H9 (cell line): ENCODE data around the gene SPAG7. TPM values are rescaled to one million over a fixed set of nuclear protein-coding genes. Genes with fewer than 3 reads are reported as not detected.
A peak's percentile ranks its signal among the peaks of the same experiment; 100 is the strongest.

Experiments used
- DNase-seq: peaks from one replicate; pipeline ENCODE4 v3.0.0-alpha.2; 2017
- H2AFZ ChIP-seq: one replicate; pipeline ENCODE4 v1.6.1; 2013; ENCODE audit warnings: mild to moderate bottlenecking, low read length, control low read depth, moderate library complexity
- H2AK5ac ChIP-seq: 2 replicates; pipeline ENCODE4 v1.6.1; 2013; ENCODE audit warnings: low read length, control low read depth, mixed read lengths; ENCODE audit not compliant: insufficient read length
- H2BK120ac ChIP-seq: one replicate; pipeline ENCODE4 v1.6.1; 2013; ENCODE audit warnings: low read depth, mild to moderate bottlenecking, low read length, control low read depth, inconsistent platforms; ENCODE audit not compliant: poor library complexity, severe bottlenecking
- H2BK12ac ChIP-seq: 2 replicates; pipeline ENCODE4 v1.6.1; 2013; ENCODE audit warnings: low read length, control low read depth, mixed read lengths, low read depth; ENCODE audit not compliant: insufficient read length
- H2BK15ac ChIP-seq: 2 replicates; pipeline ENCODE4 v1.6.1; 2013; ENCODE audit warnings: low read depth, low read length, control low read depth
- H2BK20ac ChIP-seq: one replicate; pipeline ENCODE4 v1.6.1; 2013; ENCODE audit warnings: low read depth, mild to moderate bottlenecking, low read length, control low read depth, inconsistent platforms; ENCODE audit not compliant: poor library complexity, severe bottlenecking
- H2BK5ac ChIP-seq: 2 replicates; pipeline ENCODE4 v1.6.1; 2013; ENCODE audit warnings: low read length, control low read depth, mixed read lengths; ENCODE audit not compliant: insufficient read length
- H3K14ac ChIP-seq: 2 replicates; pipeline ENCODE4 v1.6.1; 2013; ENCODE audit warnings: low read length, control low read depth; ENCODE audit not compliant: insufficient read depth
- H3K18ac ChIP-seq: 2 replicates; pipeline ENCODE4 v1.6.1; 2013; ENCODE audit warnings: low read depth, mild to moderate bottlenecking, mixed read lengths, low read length, control low read depth; ENCODE audit not compliant: insufficient read length
- H3K23ac ChIP-seq: 2 replicates; pipeline ENCODE4 v1.6.1; 2013; ENCODE audit warnings: low read length, control low read depth, mixed read lengths, low read depth; ENCODE audit not compliant: insufficient read length
- H3K23me2 ChIP-seq: 2 replicates; pipeline ENCODE4 v1.6.1; 2013; ENCODE audit warnings: low read depth, mild to moderate bottlenecking, mixed read lengths, low read length, control low read depth; ENCODE audit not compliant: insufficient read length, poor library complexity, severe bottlenecking
- H3K27ac ChIP-seq: 2 replicates; pipeline ENCODE4 v1.5.1; 2013; ENCODE audit warnings: low read length, control low read depth, mixed read lengths, low read depth; ENCODE audit not compliant: insufficient read length
- H3K27me3 ChIP-seq: 2 replicates; pipeline ENCODE4 v1.6.1; 2013; ENCODE audit warnings: low read length, control low read depth, inconsistent platforms; ENCODE audit not compliant: insufficient read depth
- H3K4ac ChIP-seq: 2 replicates; pipeline ENCODE4 v1.6.1; 2013; ENCODE audit warnings: low read depth, mild to moderate bottlenecking, control low read depth, inconsistent platforms, low read length, moderate library complexity
- H3K4me1 ChIP-seq: 2 replicates; pipeline ENCODE4 v1.6.1; 2013; ENCODE audit warnings: low read length, control low read depth, inconsistent platforms; ENCODE audit not compliant: insufficient read depth
- H3K4me2 ChIP-seq: 2 replicates; pipeline ENCODE4 v1.6.1; 2013; ENCODE audit warnings: low read length, control low read depth, mixed read lengths; ENCODE audit not compliant: insufficient read length, insufficient read depth
- H3K56ac ChIP-seq: 2 replicates; pipeline ENCODE4 v1.6.1; 2013; ENCODE audit warnings: low read depth, mild to moderate bottlenecking, mixed read lengths, low read length, control low read depth; ENCODE audit not compliant: insufficient read length
- H3K79me1 ChIP-seq: 2 replicates; pipeline ENCODE4 v1.6.1; 2013; ENCODE audit warnings: low read depth, mild to moderate bottlenecking, moderate library complexity, low read length, control low read depth, inconsistent platforms; ENCODE audit not compliant: insufficient read depth, poor library complexity, severe bottlenecking
- H3K79me2 ChIP-seq: 2 replicates; pipeline ENCODE4 v1.6.1; 2013; ENCODE audit warnings: low read length, control low read depth, inconsistent platforms; ENCODE audit not compliant: insufficient read depth
- H3K9ac ChIP-seq: 2 replicates; pipeline ENCODE4 v1.6.1; 2013; ENCODE audit warnings: low read length, control low read depth, mixed read lengths; ENCODE audit not compliant: insufficient read length; ENCODE audit errors: extremely low read depth
- H3K9me3 ChIP-seq: one replicate; pipeline ENCODE4 v1.6.1; 2013; ENCODE audit warnings: low read depth, low read length, inconsistent platforms; ENCODE audit not compliant: control insufficient read depth
- H3T11ph ChIP-seq: one replicate; pipeline ENCODE4 v1.6.1; 2013; ENCODE audit warnings: mild to moderate bottlenecking, low read length, control low read depth, inconsistent platforms
- H4K20me1 ChIP-seq: one replicate; pipeline ENCODE4 v1.6.1; 2013; ENCODE audit not compliant: control insufficient read depth, insufficient read length, insufficient read depth
- H4K5ac ChIP-seq: 2 replicates; pipeline ENCODE4 v1.6.1; 2013; ENCODE audit warnings: low read depth, mild to moderate bottlenecking, mixed read lengths, low read length, control low read depth; ENCODE audit not compliant: insufficient read length
- H4K8ac ChIP-seq: replicated peaks from 2 replicates; pipeline ENCODE4 v1.6.1; 2013; ENCODE audit warnings: low read length, control low read depth, mixed read lengths, low read depth; ENCODE audit not compliant: insufficient read length
- H4K91ac ChIP-seq: 2 replicates; pipeline ENCODE4 v1.6.1; 2013; ENCODE audit warnings: low read depth, mild to moderate bottlenecking, moderate library complexity, mixed read lengths, low read length, control low read depth; ENCODE audit not compliant: insufficient read length
- H3K27ac Mint-ChIP-seq, 3 experiments: 2 replicates in 2 of 3; 3 replicates in 1 of 3; pipeline ENCODE4 v1.8.0; 2020 to 2021; ENCODE audit warnings: mixed read lengths in 3 of 3, mild to moderate bottlenecking in 1 of 3, moderate library complexity in 1 of 3
- H3K27me3 Mint-ChIP-seq: 2 replicates; pipeline ENCODE4 v1.8.0; 2021; ENCODE audit warnings: low read depth, mild to moderate bottlenecking, moderate library complexity, mixed read lengths
- H3K36me3 Mint-ChIP-seq, 3 experiments: 2 replicates in 2 of 3; 3 replicates in 1 of 3; pipeline ENCODE4 v1.8.0; 2020 to 2021; ENCODE audit warnings: low read depth in 3 of 3, mixed read lengths in 3 of 3; ENCODE audit not compliant: insufficient read depth in 1 of 3
- H3K4me1 Mint-ChIP-seq, 2 experiments: 2 replicates each; pipeline ENCODE4 v1.8.0; 2020; ENCODE audit warnings: mixed read lengths in 2 of 2
- H3K4me3 Mint-ChIP-seq, 2 experiments: 2 replicates in 1 of 2; 3 replicates in 1 of 2; pipeline ENCODE4 v1.8.0; 2020 to 2021; ENCODE audit warnings: mild to moderate bottlenecking in 2 of 2, mixed read lengths in 2 of 2, moderate library complexity in 1 of 2
- H3K9me3 Mint-ChIP-seq, 2 experiments: 2 replicates in 1 of 2; 3 replicates in 1 of 2; pipeline ENCODE4 v1.8.0; 2020; ENCODE audit warnings: mild to moderate bottlenecking in 2 of 2, mixed read lengths in 2 of 2, moderate library complexity in 1 of 2
- WGBS: extraction: QIAGEN DNeasy Blood & Tissue Kit; methylation state at CpG from one replicate; pipeline ENCODE4 v1.1.7; 2013; ENCODE audit warnings: missing lambda C conversion rate, low lambda C conversion rate, mixed read lengths; ENCODE audit not compliant: insufficient read length; ENCODE audit errors: extremely low coverage; 5-methylcytosine and 5-hydroxymethylcytosine counted together
- total RNA-seq: library from RNA; stranded (reverse); gene quantifications from 2 replicates; pipeline ENCODE4 v1.2.1, GENCODE V29; 2021
- TF ChIP-seq, protein P1 (sequence below): fragments of 200-600 bp; sonication (generic); conservative IDR thresholded peaks from 3 replicates; pipeline ENCODE4 v1.8.0; 2021; ENCODE audit warnings: antibody characterized with exemption, mild to moderate bottlenecking

SPAG7 gene
- total RNA-seq, 1 experiment from 2014 or later, result 102 TPM

DNA sequence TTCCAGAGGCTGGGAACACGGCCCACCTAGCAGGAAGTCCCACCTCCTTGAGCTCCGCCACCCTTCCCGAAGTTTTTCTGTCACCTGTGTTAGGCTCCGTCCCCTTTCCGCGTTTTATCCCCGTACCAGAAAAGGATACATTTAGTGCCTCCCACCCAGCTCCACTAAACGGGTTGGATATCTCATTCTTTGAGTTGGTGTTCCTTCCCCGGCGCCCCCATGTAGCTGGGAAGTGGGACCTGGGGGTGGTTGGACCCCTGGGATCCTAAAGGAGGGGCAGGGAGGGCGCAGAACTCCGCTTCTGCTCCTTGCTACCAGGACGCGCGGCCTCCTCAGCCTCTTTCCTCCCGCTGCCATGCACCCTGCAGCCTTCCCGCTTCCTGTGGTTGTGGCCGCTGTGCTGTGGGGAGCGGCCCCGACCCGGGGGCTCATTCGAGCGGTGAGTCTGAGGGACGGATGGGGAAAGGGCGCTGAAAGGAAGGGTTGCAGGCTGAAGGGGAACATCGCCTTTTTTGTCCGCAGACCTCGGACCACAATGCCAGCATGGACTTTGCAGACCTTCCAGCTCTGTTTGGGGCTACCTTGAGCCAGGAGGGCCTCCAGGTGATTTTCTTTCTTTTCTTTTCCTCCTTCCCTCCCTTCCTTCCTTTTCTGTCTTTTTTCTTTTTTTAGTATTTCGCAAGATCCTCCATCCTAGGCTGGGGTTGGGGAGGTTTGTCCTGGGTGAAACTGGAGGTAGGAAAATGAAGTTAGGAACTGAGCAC lies 26.9 kb downstream of the SPAG7 start:
- DNase-seq, result no peak
- Histone ChIP-seq H4K91ac (no peak overlapping the region), H3K23me2 (peaks cover 17% of the 10 kb centered on the region), H3K27me3 (no peaks in the 10 kb centered on the region), H2BK20ac (no peak overlapping the region), H2AK5ac (no peak overlapping the region), H2BK15ac (no peak overlapping the region), H3K14ac (peak overlapping the region; percentile 90), H3T11ph (no peak overlapping the region), H4K20me1 (peaks cover 7% of the 10 kb centered on the region), H3K79me2 (peaks cover 6% of the 10 kb centered on the region; the same call in 1 of the 2 replicates), H2AFZ (no peak overlapping the region), H3K23ac (no peak overlapping the region), H4K5ac (no peak overlapping the region), H3K4ac (no peak overlapping the region), H2BK12ac (no peak overlapping the region), H2BK120ac (no peak overlapping the region), H3K9ac (peak overlapping the region; percentile 96), H3K9me3 (no peaks in the 10 kb centered on the region), H3K79me1 (peaks cover 5% of the 10 kb centered on the region), H3K4me1 (no peaks in the 10 kb centered on the region), H3K56ac (no peak overlapping the region), H4K8ac (no peak overlapping the region), H3K4me2 (peak overlapping the region; percentile 80), H3K18ac (no peak overlapping the region), H2BK5ac (no peak overlapping the region), H3K27ac (peak overlapping the region; percentile 81)
- WGBS, result no CpG with 5 or more reads among the region's 29 CpGs
- Mint-ChIP-seq H3K27me3 (peaks cover 6% of the 10 kb centered on the region), H3K27ac (peak overlapping the region; percentile 100), H3K4me3 (peak overlapping the region; percentile 95 to 98), H3K4me1 (peaks cover 28 to 34% of the 10 kb centered on the region in 2 experiments), H3K36me3 (peaks cover 37 to 83% (median 65%) of the 10 kb centered on the region in 3 experiments), H3K9me3 (no peaks in the 10 kb centered on the region; a peak in 2 of 5 replicates)
- TF ChIP-seq, protein P1, sequence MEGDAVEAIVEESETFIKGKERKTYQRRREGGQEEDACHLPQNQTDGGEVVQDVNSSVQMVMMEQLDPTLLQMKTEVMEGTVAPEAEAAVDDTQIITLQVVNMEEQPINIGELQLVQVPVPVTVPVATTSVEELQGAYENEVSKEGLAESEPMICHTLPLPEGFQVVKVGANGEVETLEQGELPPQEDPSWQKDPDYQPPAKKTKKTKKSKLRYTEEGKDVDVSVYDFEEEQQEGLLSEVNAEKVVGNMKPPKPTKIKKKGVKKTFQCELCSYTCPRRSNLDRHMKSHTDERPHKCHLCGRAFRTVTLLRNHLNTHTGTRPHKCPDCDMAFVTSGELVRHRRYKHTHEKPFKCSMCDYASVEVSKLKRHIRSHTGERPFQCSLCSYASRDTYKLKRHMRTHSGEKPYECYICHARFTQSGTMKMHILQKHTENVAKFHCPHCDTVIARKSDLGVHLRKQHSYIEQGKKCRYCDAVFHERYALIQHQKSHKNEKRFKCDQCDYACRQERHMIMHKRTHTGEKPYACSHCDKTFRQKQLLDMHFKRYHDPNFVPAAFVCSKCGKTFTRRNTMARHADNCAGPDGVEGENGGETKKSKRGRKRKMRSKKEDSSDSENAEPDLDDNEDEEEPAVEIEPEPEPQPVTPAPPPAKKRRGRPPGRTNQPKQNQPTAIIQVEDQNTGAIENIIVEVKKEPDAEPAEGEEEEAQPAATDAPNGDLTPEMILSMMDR, result no peak
